GM21447 (cell line): ENCODE data around the gene DENND1A.

Source experiments
- ATAC-seq: cut with Tn5 transposase; IDR thresholded peaks from one replicate; pipeline ENCODE4 v1.9.1; 2021; ENCODE audit not compliant: unreplicated experiment

Gene DENND1A

GRCh38 chr9:123382653-123383511 lies 547.0 kb downstream of the DENND1A start:
- no peak for ATAC-seq

GRCh38 chr9:123380852-123381705 lies 548.8 kb downstream of the DENND1A start:
- ATAC-seq: no peak

GRCh38 chr9:123378956-123379660 lies 550.8 kb downstream of the DENND1A start:
- ATAC-seq: no peak

GRCh38 chr9:123378025-123378424 lies 551.9 kb downstream of the DENND1A start:
- ATAC-seq: no peak

- ATAC-seq: no peak
Observed at GRCh38 chr9:123377211-123377971, 552.5 kb downstream of the DENND1A start.

- no peak for ATAC-seq
Observed at GRCh38 chr9:123376218-123377071, 553.5 kb downstream of the DENND1A start.

GRCh38 chr9:123375469-123376132 lies 554.3 kb downstream of the DENND1A start:
- ATAC-seq: no peak

GRCh38 chr9:123373946-123374345 lies 556.0 kb downstream of the DENND1A start:
- no peak for ATAC-seq

- ATAC-seq: no peak
Observed at GRCh38 chr9:123373447-123373923, 556.4 kb downstream of the DENND1A start.

- ATAC-seq: no peak
Observed at GRCh38 chr9:123372766-123373446, 557.0 kb downstream of the DENND1A start.

GRCh38 chr9:123371805-123372590 lies 557.9 kb downstream of the DENND1A start:
- ATAC-seq: no peak

- ATAC-seq: no peak
Observed at GRCh38 chr9:123371228-123371584, 558.7 kb downstream of the DENND1A start.

GRCh38 chr9:123370526-123371227 lies 559.2 kb downstream of the DENND1A start:
- ATAC-seq: no peak

GRCh38 chr9:123370108-123370507 lies 559.8 kb downstream of the DENND1A start:
- ATAC-seq: no peak

- ATAC-seq: no peak
Observed at GRCh38 chr9:123369296-123369695, 560.6 kb downstream of the DENND1A start.

- no peak for ATAC-seq
Observed at GRCh38 chr9:123368536-123369153, 561.3 kb downstream of the DENND1A start.

- no peak for ATAC-seq
Observed at GRCh38 chr9:123368023-123368422, 561.9 kb downstream of the DENND1A start.
